GM19324 (cell line): ENCODE results near the gene ERI3.

Experiments used
- ATAC-seq: cut with Tn5 transposase; IDR thresholded peaks from one replicate; pipeline ENCODE4 v1.9.1; 2021; ENCODE audit warnings: mild to moderate bottlenecking, moderate library complexity; ENCODE audit not compliant: unreplicated experiment, low FRiP score

ERI3 gene

GRCh38 chr1:44263568-44264450 is 91.2 kb downstream of the ERI3 start:
- no peak for ATAC-seq

DNA sequence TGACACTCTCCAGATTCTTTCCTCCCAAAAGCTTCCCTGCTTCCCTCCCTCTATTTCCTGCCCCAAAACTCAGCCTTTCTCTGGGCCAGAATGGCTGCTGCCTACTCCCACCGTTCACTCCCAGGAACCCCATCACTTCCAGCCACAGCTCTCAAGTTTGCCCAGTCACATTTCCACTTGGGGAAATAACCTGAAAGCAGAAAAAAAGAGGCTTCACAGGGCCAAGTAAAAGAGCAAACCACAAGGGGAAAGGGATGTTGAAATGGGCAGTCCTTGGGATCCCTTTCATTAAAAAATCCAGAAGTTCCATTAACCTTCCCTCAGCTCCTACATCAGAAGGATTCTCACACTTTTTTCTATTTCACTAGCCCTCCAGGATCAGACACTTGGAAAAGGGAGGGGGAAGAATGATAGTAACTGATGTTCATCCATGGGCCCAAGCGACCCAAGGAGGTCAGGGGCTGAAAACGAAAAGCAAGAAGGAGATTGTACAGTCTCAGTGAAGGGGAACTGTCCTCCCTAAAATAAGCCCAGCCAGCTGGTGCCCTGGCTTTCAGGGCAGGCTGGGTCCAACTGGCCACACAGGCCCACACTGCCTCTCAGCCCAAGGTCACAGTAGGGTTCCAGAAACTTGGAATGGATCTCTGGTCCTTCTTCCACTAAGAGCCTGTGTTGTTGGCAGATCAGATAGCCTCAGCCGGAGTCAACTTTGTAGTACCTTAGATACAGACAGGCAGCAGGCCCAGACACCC is 92.1 kb downstream of the ERI3 start:
- no peak for ATAC-seq

DNA sequence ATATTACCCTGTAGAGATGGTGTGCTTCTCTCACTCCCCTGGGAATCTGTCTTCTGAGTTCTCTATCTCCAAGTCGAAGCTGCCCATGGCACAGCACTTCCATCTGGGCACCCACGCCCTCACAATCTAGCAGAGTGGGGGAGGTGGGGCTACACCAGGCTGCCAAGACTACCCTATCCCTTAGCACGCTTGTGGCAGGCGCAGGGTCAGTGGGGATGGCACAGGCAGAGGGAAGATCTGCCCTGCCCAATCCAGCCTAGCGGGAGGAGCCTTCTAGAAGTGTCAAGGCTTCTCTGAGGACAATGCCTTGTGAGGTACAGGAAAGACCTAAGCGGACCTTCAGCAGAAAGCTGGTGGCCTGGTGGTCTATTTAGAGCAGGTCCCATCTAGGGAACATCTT is 92.6 kb downstream of the ERI3 start:
- ATAC-seq, result no peak

DNA sequence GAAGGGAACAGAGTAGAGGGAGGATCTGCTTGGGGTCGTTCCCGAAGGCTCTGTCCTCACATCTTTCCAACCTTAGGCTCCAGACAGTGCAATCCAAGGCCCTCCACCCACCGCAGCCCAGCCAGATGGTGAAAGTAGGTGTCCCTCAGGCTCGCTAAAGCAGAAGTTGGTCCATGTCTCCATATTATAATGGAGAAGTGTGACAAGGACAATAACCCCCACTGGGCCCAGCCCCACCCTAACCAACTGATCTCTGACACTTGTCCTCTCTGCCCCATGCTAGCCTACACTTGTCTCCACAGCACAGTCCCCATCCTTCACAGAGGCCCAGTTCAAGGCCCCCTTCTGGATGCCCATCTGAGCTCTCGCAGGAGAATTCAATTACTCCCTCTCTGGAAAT is 93.1 kb downstream of the ERI3 start:
- no peak for ATAC-seq

DNA sequence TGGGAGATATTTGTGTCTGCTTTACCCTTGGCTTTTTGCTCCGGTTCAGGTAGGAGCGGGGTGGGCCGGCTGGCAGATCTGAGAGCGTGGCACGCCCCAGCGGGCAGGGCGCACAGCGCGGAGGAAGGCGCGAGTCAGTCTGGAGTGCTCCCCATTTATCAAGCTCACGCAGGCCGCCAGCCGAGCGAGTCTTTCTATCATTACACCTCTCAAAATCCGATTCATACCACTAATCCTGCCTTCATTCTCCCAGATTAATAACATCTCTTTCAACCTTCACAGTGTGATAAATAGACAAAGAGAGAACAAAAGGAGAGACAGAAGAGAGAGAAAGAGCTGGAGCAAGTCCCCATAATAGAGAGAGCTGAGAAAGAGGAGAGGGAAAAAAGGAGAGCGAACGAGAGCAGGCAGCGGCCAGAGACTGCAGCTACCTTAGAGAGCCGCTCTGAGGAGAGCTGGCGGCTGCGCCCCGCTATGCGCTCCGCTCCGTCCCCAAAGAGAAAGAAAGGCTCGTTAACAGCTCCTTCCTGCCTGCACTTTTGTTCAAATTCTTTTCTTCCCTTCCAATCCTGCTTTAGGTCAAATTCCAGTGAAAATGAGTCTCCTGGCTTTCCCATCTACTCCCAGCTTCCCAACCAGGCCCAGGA is 93.8 kb downstream of the ERI3 start:
- ATAC-seq, result no peak

- no peak for ATAC-seq
Measured at GRCh38 chr1:44260792-44261170, 94.3 kb downstream of the ERI3 start.

- no peak for ATAC-seq
Measured at GRCh38 chr1:44259090-44259489, 96.0 kb downstream of the ERI3 start.

DNA sequence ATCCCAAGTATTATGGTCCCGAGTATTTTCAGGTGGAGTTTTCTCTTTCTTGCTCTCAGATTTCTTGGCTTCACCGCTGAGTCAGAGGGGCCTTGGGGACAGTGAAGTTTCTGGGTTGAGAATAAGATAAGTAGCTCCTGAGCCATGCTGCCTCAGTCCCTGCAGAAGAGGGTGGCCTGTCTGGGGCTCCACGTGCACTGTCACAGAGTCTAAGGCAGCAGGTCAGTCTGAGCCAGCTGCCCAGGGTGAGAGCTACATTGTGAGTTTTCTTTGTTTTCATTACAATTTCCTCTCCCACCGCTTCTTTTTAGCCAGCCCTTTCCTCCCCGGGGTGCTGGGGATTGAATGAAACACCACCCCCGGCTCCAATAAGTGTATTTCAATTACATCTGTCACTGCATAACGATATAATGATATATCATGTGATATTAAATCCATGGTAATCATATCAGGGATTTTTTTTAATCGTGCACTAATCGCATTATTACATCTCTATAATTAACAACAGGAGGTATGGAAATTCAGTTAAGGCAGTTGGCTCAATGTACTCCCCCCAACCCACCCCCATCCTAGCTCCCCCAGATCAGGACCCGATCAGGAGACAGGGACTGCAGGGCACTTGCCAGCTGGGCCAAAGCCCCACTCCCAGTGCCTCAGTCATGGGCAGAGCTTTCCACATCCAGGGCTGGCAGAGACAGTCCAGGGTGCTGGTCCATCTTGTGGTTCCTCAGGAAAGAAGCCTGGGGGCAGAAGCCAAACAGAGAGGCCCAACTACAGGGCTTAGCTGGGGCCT is 98.1 kb downstream of the ERI3 start:
- no peak for ATAC-seq

DNA sequence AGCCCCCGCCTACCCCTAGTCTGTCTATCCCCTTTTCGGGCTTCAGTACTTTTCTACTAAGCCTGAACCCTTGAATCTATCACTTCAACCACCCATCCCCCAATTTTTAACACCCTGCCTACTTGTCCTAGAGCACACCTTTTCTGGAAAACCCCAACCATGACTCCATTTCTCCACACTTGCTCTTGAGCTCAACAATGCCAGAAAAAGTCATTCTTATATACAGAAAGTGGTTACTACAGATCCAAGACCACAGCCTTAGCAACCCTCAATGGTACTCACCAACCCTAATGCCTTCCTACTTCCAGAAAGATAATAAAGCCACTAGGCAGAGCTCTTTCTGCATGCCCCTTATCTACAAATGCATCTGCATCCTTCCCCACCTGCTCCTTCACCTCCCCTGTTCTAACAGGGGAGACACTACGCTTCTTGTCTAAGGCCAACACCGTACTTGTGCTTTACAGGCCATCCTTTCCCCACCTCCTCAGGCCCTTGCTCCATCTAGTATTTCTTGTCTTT is 100.6 kb downstream of the ERI3 start:
- no peak for ATAC-seq

- no peak for ATAC-seq
Measured at GRCh38 chr1:44251989-44252671, 102.9 kb downstream of the ERI3 start.

GRCh38 chr1:44251486-44251885 is 103.6 kb downstream of the ERI3 start:
- ATAC-seq, result no peak

- ATAC-seq, result no peak
Measured at GRCh38 chr1:44250068-44250781, 104.8 kb downstream of the ERI3 start.

- no peak for ATAC-seq
Measured at GRCh38 chr1:44249543-44249942, 105.5 kb downstream of the ERI3 start.

- no peak for ATAC-seq
Measured at GRCh38 chr1:44246806-44247205, 108.3 kb downstream of the ERI3 start.

DNA sequence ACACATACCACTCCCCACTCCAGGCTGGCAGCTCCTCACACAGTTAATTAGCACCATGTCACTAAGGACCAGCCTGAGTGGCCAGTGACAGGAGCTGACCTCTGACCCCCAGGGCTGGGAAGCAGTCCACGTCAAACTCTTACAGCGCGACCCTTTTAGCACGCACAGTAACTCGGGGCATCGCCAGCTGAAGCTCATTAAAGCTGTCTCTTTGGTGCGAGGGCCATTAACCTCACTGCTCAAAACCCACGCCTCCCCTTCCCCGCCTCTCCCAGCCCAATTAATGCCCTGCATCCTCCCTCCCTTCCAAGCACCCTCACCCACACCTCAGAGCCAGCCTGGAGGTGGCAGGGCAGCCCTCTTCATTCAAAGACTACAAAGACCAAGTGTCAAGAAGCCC is 110.1 kb downstream of the ERI3 start:
- no peak for ATAC-seq

- no peak for ATAC-seq
Measured at GRCh38 chr1:44243782-44244495, 111.1 kb downstream of the ERI3 start.

GRCh38 chr1:44242746-44243145 is 112.3 kb downstream of the ERI3 start:
- ATAC-seq, result no peak

- no peak for ATAC-seq
Measured at GRCh38 chr1:44240802-44241671, 114.0 kb downstream of the ERI3 start.
